Hepatocyte (in vitro differentiated cells): ENCODE results near the gene AKAP3. TPM values are rescaled to one million over a fixed set of nuclear protein-coding genes. Genes with fewer than 3 reads are reported as not detected.

Experiments used
- DNase-seq: peaks from one replicate; pipeline ENCODE4 v3.0.0-alpha.2; 2016; ENCODE audit warnings: low spot score
- H2AFZ ChIP-seq: fragments of 200-600 bp; sonication (generic); 2 replicates; pipeline ENCODE4 v1.6.0; 2016; ENCODE audit warnings: antibody characterized with exemption, mild to moderate bottlenecking
- H3K27ac ChIP-seq: fragments of 200-600 bp; sonication (generic); 2 replicates; pipeline ENCODE4 v1.5.1; 2016; ENCODE audit warnings: mild to moderate bottlenecking
- H3K27me3 ChIP-seq: fragments of 200-600 bp; sonication (generic); 2 replicates; pipeline ENCODE4 v1.6.1; 2016
- H3K36me3 ChIP-seq: fragments of 200-600 bp; sonication (generic); replicated peaks from 2 replicates; pipeline ENCODE4 v1.5.1; 2016; ENCODE audit warnings: low read depth; ENCODE audit not compliant: insufficient read depth
- H3K4me1 ChIP-seq: fragments of 200-600 bp; sonication (generic); 2 replicates; pipeline ENCODE4 v1.5.1; 2016; ENCODE audit warnings: mild to moderate bottlenecking, moderate library complexity; ENCODE audit not compliant: insufficient read depth
- H3K4me2 ChIP-seq: fragments of 200-600 bp; sonication (generic); 2 replicates; pipeline ENCODE4 v1.6.0; 2016
- H3K4me3 ChIP-seq: fragments of 200-600 bp; sonication (generic); 2 replicates; pipeline ENCODE4 v1.5.1; 2016; ENCODE audit warnings: mild to moderate bottlenecking
- H3K79me2 ChIP-seq: fragments of 200-600 bp; sonication (generic); 2 replicates; pipeline ENCODE4 v1.6.0; 2017; ENCODE audit warnings: mild to moderate bottlenecking
- H3K9me2 ChIP-seq: fragments of 200-600 bp; sonication (generic); replicated peaks from 2 replicates; pipeline ENCODE4 v1.6.0; 2017; ENCODE audit warnings: mild to moderate bottlenecking; ENCODE audit not compliant: insufficient read depth
- H3K9me3 ChIP-seq: fragments of 200-600 bp; sonication (generic); 2 replicates; pipeline ENCODE4 v1.5.1; 2016; ENCODE audit warnings: low read depth, mild to moderate bottlenecking
- H4K20me1 ChIP-seq: fragments of 200-600 bp; sonication (generic); 2 replicates; pipeline ENCODE4 v1.6.0; 2016; ENCODE audit warnings: mild to moderate bottlenecking; ENCODE audit not compliant: insufficient read depth, poor library complexity, severe bottlenecking
- EZH2 ChIP-seq: fragments of 200-600 bp; sonication (generic); IDR thresholded peaks from 2 replicates; pipeline ENCODE4 v1.6.1; 2016; ENCODE audit warnings: antibody characterized with exemption, mild to moderate bottlenecking, borderline replicate concordance
- EZH2phosphoT487 ChIP-seq: fragments of 200-600 bp; sonication (generic); IDR thresholded peaks from one replicate; pipeline ENCODE4 v1.6.1; 2018; ENCODE audit warnings: antibody characterized with exemption, mild to moderate bottlenecking, low read depth, moderate library complexity; ENCODE audit not compliant: unreplicated experiment, severe bottlenecking
- WGBS: methylation state at CpG from one replicate; pipeline ENCODE4 v1.1.6; 2016; ENCODE audit warnings: low lambda C conversion rate; ENCODE audit errors: missing lambda C conversion rate; 5-methylcytosine and 5-hydroxymethylcytosine counted together
- polyA plus RNA-seq: library from polyadenylated mRNA; unstranded; fragments of >200 nt; fragmentation: Nextera tagmentation; extraction: Ambion mirVana; gene quantifications from 2 replicates; pipeline ENCODE4 v1.2.1, GENCODE V29; 2016
- total RNA-seq: library from RNA; depleted of rRNA; stranded (reverse); fragments of >200 nt; gene quantifications from 2 replicates; pipeline ENCODE4 v1.2.3, GENCODE V29; 2014
- TF ChIP-seq, protein P1 (sequence below): fragments of 200-600 bp; sonication (generic); IDR thresholded peaks from 2 replicates; pipeline ENCODE4 v1.5.1; 2016; ENCODE audit warnings: antibody characterized with exemption, mild to moderate bottlenecking; ENCODE audit not compliant: poor library complexity

The AKAP3 gene
- total and polyA plus RNA-seq, 2 experiments from 2014 or later: 1.3 to 3.5 TPM

DNA sequence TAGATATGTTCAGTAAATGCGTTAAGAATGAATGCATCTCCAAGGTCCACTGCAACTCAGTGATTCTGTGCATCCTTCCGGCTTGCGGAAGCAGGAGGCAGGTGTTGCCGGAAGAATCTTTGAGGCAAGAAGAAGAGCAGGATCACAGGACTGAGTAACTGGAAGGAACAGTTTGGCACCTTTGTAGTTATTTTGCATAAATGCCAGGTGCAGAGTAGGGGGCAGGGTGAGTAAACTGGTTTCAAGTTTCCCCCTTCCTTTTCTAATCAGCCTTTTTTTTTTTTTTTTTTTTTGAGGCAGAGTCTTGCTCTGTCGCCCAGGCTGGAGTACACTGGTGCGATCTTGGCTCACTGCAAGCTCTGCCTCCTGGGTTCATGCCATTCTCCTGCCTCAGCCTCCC, 64.6 kb downstream of the AKAP3 start:
- no peak overlapping the region for H2AFZ ChIP-seq
- peaks cover 3% of the 10 kb centered on the region for H3K27me3 ChIP-seq
- no peaks in the 10 kb centered on the region for H4K20me1 ChIP-seq
- TF ChIP-seq, protein P1, sequence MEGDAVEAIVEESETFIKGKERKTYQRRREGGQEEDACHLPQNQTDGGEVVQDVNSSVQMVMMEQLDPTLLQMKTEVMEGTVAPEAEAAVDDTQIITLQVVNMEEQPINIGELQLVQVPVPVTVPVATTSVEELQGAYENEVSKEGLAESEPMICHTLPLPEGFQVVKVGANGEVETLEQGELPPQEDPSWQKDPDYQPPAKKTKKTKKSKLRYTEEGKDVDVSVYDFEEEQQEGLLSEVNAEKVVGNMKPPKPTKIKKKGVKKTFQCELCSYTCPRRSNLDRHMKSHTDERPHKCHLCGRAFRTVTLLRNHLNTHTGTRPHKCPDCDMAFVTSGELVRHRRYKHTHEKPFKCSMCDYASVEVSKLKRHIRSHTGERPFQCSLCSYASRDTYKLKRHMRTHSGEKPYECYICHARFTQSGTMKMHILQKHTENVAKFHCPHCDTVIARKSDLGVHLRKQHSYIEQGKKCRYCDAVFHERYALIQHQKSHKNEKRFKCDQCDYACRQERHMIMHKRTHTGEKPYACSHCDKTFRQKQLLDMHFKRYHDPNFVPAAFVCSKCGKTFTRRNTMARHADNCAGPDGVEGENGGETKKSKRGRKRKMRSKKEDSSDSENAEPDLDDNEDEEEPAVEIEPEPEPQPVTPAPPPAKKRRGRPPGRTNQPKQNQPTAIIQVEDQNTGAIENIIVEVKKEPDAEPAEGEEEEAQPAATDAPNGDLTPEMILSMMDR: no peak
- TF ChIP-seq EZH2phosphoT487 (no peak), EZH2 (no peak)
- H3K27ac ChIP-seq: no peak overlapping the region
- 84% methylated on average over 4 of the region's 6 CpGs for WGBS
- DNase-seq: no peak
- H3K9me2 ChIP-seq: no peaks in the 10 kb centered on the region
- no peaks in the 10 kb centered on the region for H3K36me3 ChIP-seq
- H3K4me3 ChIP-seq: no peak overlapping the region
- peaks cover 2% of the 10 kb centered on the region for H3K4me1 ChIP-seq
- no peak overlapping the region for H3K4me2 ChIP-seq
- H3K9me3 ChIP-seq: no peaks in the 10 kb centered on the region
- no peaks in the 10 kb centered on the region for H3K79me2 ChIP-seq

DNA sequence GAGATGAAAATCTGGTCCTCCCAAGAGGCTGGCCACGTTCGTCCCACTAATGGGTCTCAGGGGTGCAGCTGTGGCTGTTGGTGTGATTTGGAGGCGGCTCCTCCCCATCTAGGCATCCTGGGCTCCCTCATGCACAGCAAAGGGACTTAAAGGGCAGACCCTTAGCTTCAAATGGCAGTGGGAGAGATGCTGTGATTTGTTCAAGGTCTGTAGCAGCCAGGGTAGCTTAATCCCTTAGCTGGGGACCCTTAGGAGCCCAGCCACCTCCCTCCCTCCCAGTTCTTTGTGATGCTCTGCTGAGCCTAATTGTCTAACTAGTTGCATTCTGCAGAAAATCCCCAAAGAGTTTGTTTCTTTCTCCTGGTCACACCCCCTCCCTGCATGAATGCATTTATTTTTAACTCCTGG, 68.6 kb downstream of the AKAP3 start:
- no peak for DNase-seq
- Histone ChIP-seq H3K79me2 (no peaks in the 10 kb centered on the region), H3K4me1 (no peaks in the 10 kb centered on the region), H3K9me3 (no peaks in the 10 kb centered on the region), H3K9me2 (no peaks in the 10 kb centered on the region), H3K27ac (no peak overlapping the region), H3K27me3 (peaks cover 3% of the 10 kb centered on the region), H3K4me2 (no peak overlapping the region), H4K20me1 (no peaks in the 10 kb centered on the region), H3K4me3 (no peak overlapping the region), H2AFZ (no peak overlapping the region), H3K36me3 (no peaks in the 10 kb centered on the region)
- TF ChIP-seq, protein P1: no peak
- TF ChIP-seq EZH2 (no peak), EZH2phosphoT487 (no peak)
- 77% methylated on average over 3 of the region's 3 CpGs for WGBS

DNA sequence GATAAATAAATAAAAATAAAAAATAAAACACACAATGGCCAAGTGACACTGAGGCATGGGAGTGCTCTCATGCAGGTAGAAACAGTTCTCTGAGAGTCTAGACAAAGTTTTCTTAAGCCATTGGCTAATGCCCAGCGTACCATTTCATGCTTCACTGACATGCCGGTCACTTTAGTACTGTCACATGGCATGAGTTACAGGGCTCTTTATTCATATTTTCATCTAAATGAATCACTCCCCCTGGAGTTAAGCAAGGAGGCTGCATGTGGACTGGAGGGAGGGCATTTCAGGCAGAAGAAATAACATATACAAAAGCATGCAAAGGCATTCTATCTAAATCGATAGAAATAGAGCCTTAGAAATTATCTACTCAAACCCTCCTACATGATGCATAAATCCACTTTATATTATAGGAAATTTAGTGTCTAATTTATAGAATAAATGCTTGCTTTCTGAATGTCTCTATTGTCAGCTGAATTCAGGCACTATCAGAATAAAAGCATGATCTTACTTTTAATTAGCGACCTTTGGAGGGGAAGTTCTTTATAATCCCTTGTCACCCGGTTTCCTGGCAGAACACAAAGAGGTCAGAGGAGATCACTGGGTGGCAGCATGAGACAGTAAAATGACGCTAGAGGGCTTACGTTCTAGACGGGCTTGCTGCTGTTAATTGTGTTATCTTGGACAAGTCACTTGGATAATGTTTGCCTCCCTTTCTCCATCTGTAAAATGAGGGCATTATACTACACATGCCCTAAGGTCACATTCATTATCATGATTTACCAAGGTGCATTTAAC, 69.3 kb downstream of the AKAP3 start:
- Histone ChIP-seq H3K4me1 (no peaks in the 10 kb centered on the region), H3K27me3 (peaks cover 3% of the 10 kb centered on the region), H3K36me3 (no peaks in the 10 kb centered on the region), H3K79me2 (no peaks in the 10 kb centered on the region), H3K4me3 (no peak overlapping the region), H2AFZ (no peak overlapping the region), H3K4me2 (no peak overlapping the region), H3K9me3 (no peaks in the 10 kb centered on the region), H3K27ac (no peak overlapping the region), H3K9me2 (no peaks in the 10 kb centered on the region), H4K20me1 (no peaks in the 10 kb centered on the region)
- 54% methylated on average over 8 of the region's 8 CpGs for WGBS
- no peak for DNase-seq
- TF ChIP-seq EZH2phosphoT487: no peak
- TF ChIP-seq, protein P1: peak; percentile 11
